Measurements from ENCODE around the gene TMEM209. TPM values are rescaled to one million over a fixed set of nuclear protein-coding genes. Genes with fewer than 3 reads are reported as not detected.

Gene TMEM209
- total and polyA plus RNA-seq, 7 donors, result 5.2 to 11.3 (median 9.0) TPM

GRCh38 chr7:130134106-130134636, 71.0 kb downstream of the TMEM209 start:
- intact Hi-C loops (cut with DNase I), result no loop called here
- Histone ChIP-seq H3K4me1 (no peaks in the 10 kb centered on the region), H3K36me3 (ENCODE audit: insufficient read depth in 1 of 2, low read depth in 1 of 2) (peaks cover 3 to 83% of the 10 kb centered on the region in 2 donors), H3K4me3 (no peak overlapping the region), H3K27ac (no peak overlapping the region), H3K9me3 (no peaks in the 10 kb centered on the region), H3K27me3 (ENCODE audit: insufficient read depth in 3 of 3, low read length in 2 of 3) (no peaks in the 10 kb centered on the region)
- DNase-seq (no peak), ATAC-seq (no peak)
- 94 to 99% (median 96%) methylated on average over 4 of the region's 4 CpGs for WGBS, 3 donors
- TF ChIP-seq CTCF (IDR thresholded peaks at IDR 0.05), result no peak

- ATAC-seq, result no peak
- Histone ChIP-seq H3K36me3 (ENCODE audit: insufficient read depth in 1 of 2, low read depth in 1 of 2) (peaks cover 3 to 90% of the 10 kb centered on the region in 2 donors), H3K27ac (no peak overlapping the region), H3K4me1 (no peaks in the 10 kb centered on the region), H3K27me3 (ENCODE audit: insufficient read depth in 3 of 3, low read length in 2 of 3) (no peaks in the 10 kb centered on the region), H3K9me3 (no peaks in the 10 kb centered on the region), H3K4me3 (no peak overlapping the region)
- no peak for DNase-seq
- TF ChIP-seq CTCF (IDR thresholded peaks at IDR 0.05), result no peak
- intact Hi-C loops (cut with DNase I), result no loop called here
- WGBS, 3 donors, result 89 to 91% (median 90%) methylated on average over 7 of the region's 7 CpGs
These were observed 72.0 kb downstream of the TMEM209 start for GRCh38 chr7:130133029-130133782.

- no peak for ATAC-seq
- intact Hi-C loops (cut with DNase I), result no loop called here
- TF ChIP-seq CTCF (IDR thresholded peaks at IDR 0.05), result no peak
- Histone ChIP-seq H3K4me1 (peaks cover 5% of the 10 kb centered on the region), H3K9me3 (no peaks in the 10 kb centered on the region), H3K36me3 (ENCODE audit: insufficient read depth in 1 of 2, low read depth in 1 of 2) (peaks cover 3 to 89% of the 10 kb centered on the region in 2 donors), H3K4me3 (no peak overlapping the region), H3K27ac (no peak overlapping the region), H3K27me3 (ENCODE audit: insufficient read depth in 3 of 3, low read length in 2 of 3) (no peaks in the 10 kb centered on the region)
- WGBS, 3 donors, result 87 to 92% (median 89%) methylated on average over 12 of the region's 12 CpGs
- DNase-seq, result no peak
These were observed 73.0 kb downstream of the TMEM209 start for GRCh38 chr7:130131964-130132875.

GRCh38 chr7:130131191-130131834, 73.9 kb downstream of the TMEM209 start:
- TF ChIP-seq CTCF (IDR thresholded peaks at IDR 0.05), result no peak
- Histone ChIP-seq H3K36me3 (ENCODE audit: insufficient read depth in 1 of 2, low read depth in 1 of 2) (peaks cover 3 to 89% of the 10 kb centered on the region in 2 donors), H3K4me1 (peaks cover 6% of the 10 kb centered on the region), H3K27ac (no peak overlapping the region), H3K27me3 (ENCODE audit: insufficient read depth in 3 of 3, low read length in 2 of 3) (no peaks in the 10 kb centered on the region), H3K4me3 (no peak overlapping the region), H3K9me3 (no peaks in the 10 kb centered on the region)
- no peak for ATAC-seq
- no peak for DNase-seq
- intact Hi-C loops (cut with DNase I), result no loop called here
- whole genome bisulfite sequencing, 3 donors, result 60 to 77% (median 64%) methylated on average over 6 of the region's 6 CpGs

Data from psoas muscle (tissue), 8 donors.